HepG2 (cell line): ENCODE results near the gene RAD51D. TPM values are rescaled to one million over a fixed set of nuclear protein-coding genes. Genes with fewer than 3 reads are reported as not detected.
A peak's percentile ranks its signal among the peaks of the same experiment; 100 is the strongest.

Source experiments
- BATF2 ChIP-seq: sonication (generic); formaldehyde crosslinking; IDR thresholded peaks from 2 replicates; pipeline ENCODE4 v1.8.0; 2022; ENCODE audit warnings: mild to moderate bottlenecking, missing genetic modification reagents, moderate library complexity
- BCL6 ChIP-seq: IDR thresholded peaks from 2 replicates; pipeline ENCODE4 v1.6.1; 2016; ENCODE audit warnings: missing genetic modification reagents, missing compliant biosample characterization
- DZIP1 ChIP-seq: sonication (generic); formaldehyde crosslinking; IDR thresholded peaks from 2 replicates; pipeline ENCODE4 v1.5.0; 2020; ENCODE audit warnings: mild to moderate bottlenecking, missing genetic modification reagents
- ETV5 ChIP-seq: IDR thresholded peaks from 2 replicates; pipeline ENCODE4 v1.6.1; 2018; ENCODE audit warnings: missing biosample characterization, missing genetic modification reagents, inconsistent platforms, borderline replicate concordance
- GFI1 ChIP-seq: sonication (generic); formaldehyde crosslinking; IDR thresholded peaks from 2 replicates; pipeline ENCODE4 v1.5.0; 2020; ENCODE audit warnings: missing genetic modification reagents, mild to moderate bottlenecking, borderline replicate concordance
- GTF3A ChIP-seq: sonication (generic); formaldehyde crosslinking; conservative IDR thresholded peaks from 2 replicates; pipeline ENCODE4 v1.4.0; 2020; ENCODE audit warnings: mild to moderate bottlenecking, missing genetic modification reagents
- HES4 ChIP-seq: sonication (generic); formaldehyde crosslinking; IDR thresholded peaks from 2 replicates; pipeline ENCODE4 v1.9.0; 2021; ENCODE audit warnings: mild to moderate bottlenecking, missing genetic modification reagents, borderline replicate concordance
- HNRNPK ChIP-seq: fragments of 200-400 bp; formaldehyde crosslinking; IDR thresholded peaks from 2 replicates; pipeline ENCODE4 v1.6.1; 2018; ENCODE audit warnings: low read length, low read depth, moderate library complexity, mild to moderate bottlenecking; ENCODE audit not compliant: poor library complexity, severe bottlenecking
- KDM1A ChIP-seq: IDR thresholded peaks from 2 replicates; pipeline ENCODE4 v1.6.1; 2016; ENCODE audit warnings: missing compliant biosample characterization
- KDM3A ChIP-seq: IDR thresholded peaks from 2 replicates; pipeline ENCODE4 v1.6.1; 2018; ENCODE audit warnings: low read depth, missing compliant biosample characterization
- KLF16 ChIP-seq, 2 experiments: sonication (generic) in 1 of 2; formaldehyde crosslinking in 1 of 2; IDR thresholded peaks; 2 replicates each; pipeline versions ENCODE4 v1.6.1 to v1.8.0; 2016 to 2023; ENCODE audit warnings: missing genetic modification reagents in 2 of 2, missing compliant biosample characterization in 1 of 2
- KLF9 ChIP-seq: IDR thresholded peaks from 2 replicates; pipeline ENCODE4 v1.6.1; 2016; ENCODE audit warnings: low read depth
- POGK ChIP-seq: sonication (generic); formaldehyde crosslinking; conservative IDR thresholded peaks from 2 replicates; pipeline ENCODE4 v1.8.0; 2022; ENCODE audit warnings: mild to moderate bottlenecking, moderate library complexity, missing genetic modification reagents
- SIX1 ChIP-seq: sonication (generic); formaldehyde crosslinking; IDR thresholded peaks from 2 replicates; pipeline ENCODE4 v1.4.0; 2020; ENCODE audit warnings: missing genetic modification reagents, borderline replicate concordance
- TOPORS ChIP-seq: sonication (generic); formaldehyde crosslinking; IDR thresholded peaks from 2 replicates; pipeline ENCODE4 v1.8.0; 2023; ENCODE audit warnings: mild to moderate bottlenecking, missing genetic modification reagents
- ZBTB34 ChIP-seq: sonication (generic); formaldehyde crosslinking; IDR thresholded peaks from 2 replicates; pipeline ENCODE4 v1.8.0; 2022; ENCODE audit warnings: mild to moderate bottlenecking, missing genetic modification reagents
- ZNF12 ChIP-seq: sonication (generic); formaldehyde crosslinking; IDR thresholded peaks from 2 replicates; pipeline ENCODE4 v1.5.0; 2020; ENCODE audit warnings: missing genetic modification reagents
- ZNF44 ChIP-seq: sonication (generic); formaldehyde crosslinking; IDR thresholded peaks from 2 replicates; pipeline ENCODE4 v1.5.1; 2020; ENCODE audit warnings: mild to moderate bottlenecking, missing genetic modification reagents
- ZNF558 ChIP-seq: sonication (generic); formaldehyde crosslinking; IDR thresholded peaks from 2 replicates; pipeline ENCODE4 v1.9.0; 2022; ENCODE audit warnings: mild to moderate bottlenecking, missing genetic modification reagents, borderline replicate concordance
- ZNF576 ChIP-seq: sonication (generic); formaldehyde crosslinking; IDR thresholded peaks from 2 replicates; pipeline ENCODE4 v1.4.0; 2020; ENCODE audit warnings: mild to moderate bottlenecking, missing genetic modification reagents
- ZNF615 ChIP-seq: sonication (generic); formaldehyde crosslinking; IDR thresholded peaks from 2 replicates; pipeline ENCODE4 v1.5.0; 2020; ENCODE audit warnings: mild to moderate bottlenecking, missing genetic modification reagents, borderline replicate concordance
- ZNF644 ChIP-seq: IDR thresholded peaks from 2 replicates; pipeline ENCODE4 v1.6.1; 2016; ENCODE audit warnings: low read depth
- ZNF878 ChIP-seq: sonication (generic); formaldehyde crosslinking; IDR thresholded peaks from 2 replicates; pipeline ENCODE4 v1.8.1; 2023; ENCODE audit warnings: mild to moderate bottlenecking, missing genetic modification reagents, moderate library complexity
- ZSCAN12 ChIP-seq: sonication (generic); formaldehyde crosslinking; IDR thresholded peaks from 2 replicates; pipeline ENCODE4 v1.9.0; 2021; ENCODE audit warnings: mild to moderate bottlenecking, missing genetic modification reagents
- polyA plus RNA-seq, 8 experiments: library from polyadenylated mRNA; depleted of rRNA in 3 of 8; stranded (reverse) in 7 of 8; unstranded in 1 of 8; fragments of >200 nt; fragmentation: Illumina TruSeq in 4 of 8; extraction: Trizol in 4 of 8; gene quantifications; 2 replicates each; pipeline versions ENCODE4 v1.2.1 to v1.2.3, GENCODE V29; 2011 to 2016; ENCODE audit warnings: low read depth in 4 of 8, missing spikeins in 1 of 8, mixed read lengths in 1 of 8; ENCODE audit not compliant: insufficient read depth in 1 of 8
- total RNA-seq, 5 experiments: library from RNA; depleted of rRNA; stranded (reverse); fragments of >200 nt; fragmentation: Illumina TruSeq; extraction: Trizol; gene quantifications; 2 replicates each; pipeline ENCODE4 v1.2.3, GENCODE V29; 2016; ENCODE audit warnings: low read depth in 1 of 5

RAD51D gene
- total and polyA plus RNA-seq, 2 of the 13 experiments (the other 11 are each of a cell fraction or from before 2014, with no cell fraction given), result 6.7 to 13.1 TPM

GRCh38 chr17:35063514-35064223 lies 56.0 kb downstream of the RAD51D start, which contains the start of gene RFFL (continued):
- no peak for TF ChIP-seq DZIP1 (CRISPR knock-in tag)
- TF ChIP-seq ZNF615, result no peak
- TF ChIP-seq ZNF558 (CRISPR knock-in tag), result no peak
- TF ChIP-seq ZNF644 (CRISPR knock-in tag), result peak; percentile 79
- TF ChIP-seq ZNF878 (CRISPR knock-in tag), result peak; percentile 76; the same call in 1 of the 2 replicates
- TF ChIP-seq ZNF12 (CRISPR knock-in tag), result peak; percentile 57; the same call in 1 of the 2 replicates
- no peak for TF ChIP-seq GTF3A (CRISPR knock-in tag)
- TF ChIP-seq GFI1 (CRISPR knock-in tag), result peak; percentile 84
- TF ChIP-seq TOPORS (CRISPR knock-in tag), result no peak
- 0 out of 2 replicates have a peak, but pooled peaks have one; percentile 22 for TF ChIP-seq KDM1A (CRISPR knock-in tag)
- TF ChIP-seq ZSCAN12 (CRISPR knock-in tag), result no peak
- no peak for TF ChIP-seq ZNF44 (CRISPR knock-in tag)
- TF ChIP-seq ZNF576 (CRISPR knock-in tag), result no peak
- peak; percentile 79; the same call in 1 of the 2 replicates for TF ChIP-seq KDM3A
- TF ChIP-seq KLF9 (CRISPR knock-in tag), result no peak
- TF ChIP-seq ZBTB34, result peak; percentile 77
- peak in 1 of 2 experiments; percentile 73; a peak in 2 of 4 replicates for TF ChIP-seq KLF16 (CRISPR knock-in tag; IDR thresholded peaks at IDR 0.05)
- TF ChIP-seq ETV5 (CRISPR knock-in tag), result peak; percentile 85
- no peak for TF ChIP-seq HNRNPK
- peak; percentile 75 for TF ChIP-seq POGK (CRISPR knock-in tag)
- TF ChIP-seq HES4 (CRISPR knock-in tag), result no peak
- TF ChIP-seq BATF2 (CRISPR knock-in tag), result no peak
- peak; percentile 75 for TF ChIP-seq BCL6 (CRISPR knock-in tag)
- TF ChIP-seq SIX1 (CRISPR knock-in tag), result 0 out of 2 replicates have a peak, but pooled peaks have one; percentile 32
